ENCODE results near the gene RAPGEF4.

DNA sequence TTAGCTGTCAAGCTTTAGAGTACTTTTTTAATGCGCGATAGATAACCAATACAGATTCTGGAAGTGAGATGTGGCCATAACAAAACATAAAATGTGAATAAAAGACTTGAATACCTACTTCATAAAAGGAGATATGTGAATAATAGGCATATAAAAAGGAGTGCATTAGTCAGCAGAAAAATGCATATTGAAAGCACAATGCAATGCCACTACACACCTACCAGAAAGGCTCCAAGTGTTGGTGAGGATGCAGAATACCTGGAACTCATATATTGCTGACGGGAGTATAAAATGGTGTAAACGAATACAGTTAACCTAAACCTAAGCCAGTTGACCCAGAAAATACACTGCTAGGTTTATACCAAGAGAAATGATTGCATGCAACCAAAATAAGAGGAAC is 10.9 kb upstream of the RAPGEF4 start:
- no peak for TF ChIP-seq CTCF (conservative IDR thresholded peaks at IDR 0.05; ENCODE audit: low read depth, low read length)
- TF ChIP-seq FOS (IDR thresholded peaks at IDR 0.05; ENCODE audit: low read depth, low read length), result no peak
- TF ChIP-seq RAD21 (IDR thresholded peaks at IDR 0.05; ENCODE audit: low read length), result no peak
- no peak for TF ChIP-seq MXI1 (IDR thresholded peaks at IDR 0.05; ENCODE audit: borderline replicate concordance, low read depth, low read length)
- peak; percentile 45 for TF ChIP-seq MAFK (IDR thresholded peaks at IDR 0.05; ENCODE audit: low read depth, low read length)
- TF ChIP-seq CEBPB (IDR thresholded peaks at IDR 0.05; ENCODE audit: low read depth, low read length), result no peak
- no peak for TF ChIP-seq SMC3 (IDR thresholded peaks at IDR 0.05; ENCODE audit: low read depth, low read length)
- TF ChIP-seq, protein P1, sequence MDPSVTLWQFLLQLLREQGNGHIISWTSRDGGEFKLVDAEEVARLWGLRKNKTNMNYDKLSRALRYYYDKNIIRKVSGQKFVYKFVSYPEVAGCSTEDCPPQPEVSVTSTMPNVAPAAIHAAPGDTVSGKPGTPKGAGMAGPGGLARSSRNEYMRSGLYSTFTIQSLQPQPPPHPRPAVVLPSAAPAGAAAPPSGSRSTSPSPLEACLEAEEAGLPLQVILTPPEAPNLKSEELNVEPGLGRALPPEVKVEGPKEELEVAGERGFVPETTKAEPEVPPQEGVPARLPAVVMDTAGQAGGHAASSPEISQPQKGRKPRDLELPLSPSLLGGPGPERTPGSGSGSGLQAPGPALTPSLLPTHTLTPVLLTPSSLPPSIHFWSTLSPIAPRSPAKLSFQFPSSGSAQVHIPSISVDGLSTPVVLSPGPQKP (IDR thresholded peaks at IDR 0.05; ENCODE audit: borderline replicate concordance, low read depth, low read length), result no peak
- no peak for TF ChIP-seq RFX5 (IDR thresholded peaks at IDR 0.05; ENCODE audit: low read depth, low read length)
- TF ChIP-seq POLR2A (IDR thresholded peaks at IDR 0.05; ENCODE audit: low read depth, low read length), result no peak
- TF ChIP-seq BHLHE40 (IDR thresholded peaks at IDR 0.05; ENCODE audit: low read depth, low read length), result no peak
- no peak for TF ChIP-seq MAZ (IDR thresholded peaks at IDR 0.05; ENCODE audit: borderline replicate concordance, low read depth, low read length)
- TF ChIP-seq, protein P2, sequence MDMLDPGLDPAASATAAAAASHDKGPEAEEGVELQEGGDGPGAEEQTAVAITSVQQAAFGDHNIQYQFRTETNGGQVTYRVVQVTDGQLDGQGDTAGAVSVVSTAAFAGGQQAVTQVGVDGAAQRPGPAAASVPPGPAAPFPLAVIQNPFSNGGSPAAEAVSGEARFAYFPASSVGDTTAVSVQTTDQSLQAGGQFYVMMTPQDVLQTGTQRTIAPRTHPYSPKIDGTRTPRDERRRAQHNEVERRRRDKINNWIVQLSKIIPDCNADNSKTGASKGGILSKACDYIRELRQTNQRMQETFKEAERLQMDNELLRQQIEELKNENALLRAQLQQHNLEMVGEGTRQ (IDR thresholded peaks at IDR 0.05; ENCODE audit: low read depth, low read length), result no peak

Data from IMR-90 (cell line).